ENCODE data around the gene FREY1. TPM values are rescaled to one million over a fixed set of nuclear protein-coding genes. Genes with fewer than 3 reads are reported as not detected.

FREY1 gene
- total RNA-seq, 4 donors from 2014 or later = 0.65 to 3.7 (median 1.4) TPM

- WGBS = 100% methylated on average over 3 of the region's 19 CpGs
- no peaks in the 10 kb centered on the region for H3K9me3 ChIP-seq
- H3K4me3 ChIP-seq = no peak overlapping the region
- peaks cover 15 to 27% (median 20%) of the 10 kb centered on the region in 4 donors for H3K4me1 ChIP-seq
- no peak for TF ChIP-seq POLR2A (IDR thresholded peaks at IDR 0.05; ENCODE audit: low read depth)
- no peak for TF ChIP-seq CTCF (IDR thresholded peaks at IDR 0.05)
- no peak for TF ChIP-seq POLR2AphosphoS5 (IDR thresholded peaks at IDR 0.05)
- TF ChIP-seq EP300 (IDR thresholded peaks at IDR 0.05) = no peak
- intact Hi-C loops (cut with DNase I) = no loop called here
- no peaks in the 10 kb centered on the region for H3K27me3 ChIP-seq
- no peak for DNase-seq (ENCODE audit: extremely low spot score)
- H3K27ac ChIP-seq (replicated peaks in 1 of 4) = no peak overlapping the region
- H3K36me3 ChIP-seq = peaks cover 49 to 77% (median 74%) of the 10 kb centered on the region in 4 donors
Measured at GRCh38 chr11:45913514-45913913, 6.4 kb upstream of the FREY1 start.

GRCh38 chr11:45910623-45911022 is 3.6 kb upstream of the FREY1 start:
- H3K9me3 ChIP-seq = no peaks in the 10 kb centered on the region
- no peak for DNase-seq (ENCODE audit: extremely low spot score)
- no peak overlapping the region for H3K4me3 ChIP-seq
- H3K27ac ChIP-seq (replicated peaks in 1 of 4) = no peak overlapping the region
- intact Hi-C loops (cut with DNase I) = no loop called here
- H3K36me3 ChIP-seq = peaks cover 49 to 73% (median 70%) of the 10 kb centered on the region in 4 donors
- peaks cover 0 to 14% (median 6%) of the 10 kb centered on the region in 4 donors for H3K4me1 ChIP-seq
- 94% methylated on average over 6 of the region's 9 CpGs for WGBS
- TF ChIP-seq POLR2A (IDR thresholded peaks at IDR 0.05; ENCODE audit: low read depth) (no peak), EP300 (IDR thresholded peaks at IDR 0.05) (no peak), POLR2AphosphoS5 (IDR thresholded peaks at IDR 0.05) (no peak), CTCF (IDR thresholded peaks at IDR 0.05) (no peak)
- no peaks in the 10 kb centered on the region for H3K27me3 ChIP-seq

- H3K27ac ChIP-seq (replicated peaks in 1 of 4) = no peak overlapping the region
- H3K27me3 ChIP-seq = no peaks in the 10 kb centered on the region
- peaks cover 43 to 72% (median 66%) of the 10 kb centered on the region in 4 donors for H3K36me3 ChIP-seq
- H3K4me1 ChIP-seq = peaks cover 0 to 7% (median 3%) of the 10 kb centered on the region in 4 donors
- H3K9me3 ChIP-seq = no peaks in the 10 kb centered on the region
- intact Hi-C loops (cut with DNase I) = no loop called here
- no peak overlapping the region for H3K4me3 ChIP-seq
- 88% methylated on average over 16 of the region's 32 CpGs for WGBS
- DNase-seq (ENCODE audit: extremely low spot score) = no peak
- no peak for TF ChIP-seq POLR2A (IDR thresholded peaks at IDR 0.05; ENCODE audit: low read depth)
- TF ChIP-seq POLR2AphosphoS5 (IDR thresholded peaks at IDR 0.05) = no peak
- no peak for TF ChIP-seq EP300 (IDR thresholded peaks at IDR 0.05)
- no peak for TF ChIP-seq CTCF (IDR thresholded peaks at IDR 0.05)
Measured at GRCh38 chr11:45909594-45910475, 2.8 kb upstream of the FREY1 start.

GRCh38 chr11:45907911-45908370 is 870 bp upstream of the FREY1 start:
- intact Hi-C loops (cut with DNase I) = no loop called here
- TF ChIP-seq POLR2A (IDR thresholded peaks at IDR 0.05; ENCODE audit: low read depth) (no peak), CTCF (IDR thresholded peaks at IDR 0.05) (no peak), POLR2AphosphoS5 (IDR thresholded peaks at IDR 0.05) (no peak), EP300 (IDR thresholded peaks at IDR 0.05) (no peak)
- Histone ChIP-seq H3K4me3 (no peak overlapping the region), H3K27ac (replicated peaks in 1 of 4) (no peak overlapping the region), H3K36me3 (peaks cover 25 to 72% (median 64%) of the 10 kb centered on the region in 4 donors), H3K4me1 (peaks cover 0 to 7% (median 3%) of the 10 kb centered on the region in 4 donors), H3K27me3 (no peaks in the 10 kb centered on the region), H3K9me3 (no peaks in the 10 kb centered on the region)
- 40% methylated on average over 2 of the region's 8 CpGs for WGBS
- DNase-seq (ENCODE audit: extremely low spot score) = no peak

Data from esophagus muscularis mucosa (tissue), 4 donors.